Amygdala (tissue), 56 donors: Measurements from ENCODE around the gene KANSL1.
"Not testable (repeated sequence)": the region's sequence is repeated elsewhere in the genome, so short reads cannot be mapped to it uniquely, and the experiment has no call there.

Experiments
- DNase-seq, 56 donors: peaks; one replicate each; lab custom pipeline; 2025; lab: John Stamatoyannopoulos, UW

The KANSL1 gene, protein sequence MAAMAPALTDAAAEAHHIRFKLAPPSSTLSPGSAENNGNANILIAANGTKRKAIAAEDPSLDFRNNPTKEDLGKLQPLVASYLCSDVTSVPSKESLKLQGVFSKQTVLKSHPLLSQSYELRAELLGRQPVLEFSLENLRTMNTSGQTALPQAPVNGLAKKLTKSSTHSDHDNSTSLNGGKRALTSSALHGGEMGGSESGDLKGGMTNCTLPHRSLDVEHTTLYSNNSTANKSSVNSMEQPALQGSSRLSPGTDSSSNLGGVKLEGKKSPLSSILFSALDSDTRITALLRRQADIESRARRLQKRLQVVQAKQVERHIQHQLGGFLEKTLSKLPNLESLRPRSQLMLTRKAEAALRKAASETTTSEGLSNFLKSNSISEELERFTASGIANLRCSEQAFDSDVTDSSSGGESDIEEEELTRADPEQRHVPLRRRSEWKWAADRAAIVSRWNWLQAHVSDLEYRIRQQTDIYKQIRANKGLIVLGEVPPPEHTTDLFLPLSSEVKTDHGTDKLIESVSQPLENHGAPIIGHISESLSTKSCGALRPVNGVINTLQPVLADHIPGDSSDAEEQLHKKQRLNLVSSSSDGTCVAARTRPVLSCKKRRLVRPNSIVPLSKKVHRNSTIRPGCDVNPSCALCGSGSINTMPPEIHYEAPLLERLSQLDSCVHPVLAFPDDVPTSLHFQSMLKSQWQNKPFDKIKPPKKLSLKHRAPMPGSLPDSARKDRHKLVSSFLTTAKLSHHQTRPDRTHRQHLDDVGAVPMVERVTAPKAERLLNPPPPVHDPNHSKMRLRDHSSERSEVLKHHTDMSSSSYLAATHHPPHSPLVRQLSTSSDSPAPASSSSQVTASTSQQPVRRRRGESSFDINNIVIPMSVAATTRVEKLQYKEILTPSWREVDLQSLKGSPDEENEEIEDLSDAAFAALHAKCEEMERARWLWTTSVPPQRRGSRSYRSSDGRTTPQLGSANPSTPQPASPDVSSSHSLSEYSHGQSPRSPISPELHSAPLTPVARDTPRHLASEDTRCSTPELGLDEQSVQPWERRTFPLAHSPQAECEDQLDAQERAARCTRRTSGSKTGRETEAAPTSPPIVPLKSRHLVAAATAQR (N-terminal part only)

DNA sequence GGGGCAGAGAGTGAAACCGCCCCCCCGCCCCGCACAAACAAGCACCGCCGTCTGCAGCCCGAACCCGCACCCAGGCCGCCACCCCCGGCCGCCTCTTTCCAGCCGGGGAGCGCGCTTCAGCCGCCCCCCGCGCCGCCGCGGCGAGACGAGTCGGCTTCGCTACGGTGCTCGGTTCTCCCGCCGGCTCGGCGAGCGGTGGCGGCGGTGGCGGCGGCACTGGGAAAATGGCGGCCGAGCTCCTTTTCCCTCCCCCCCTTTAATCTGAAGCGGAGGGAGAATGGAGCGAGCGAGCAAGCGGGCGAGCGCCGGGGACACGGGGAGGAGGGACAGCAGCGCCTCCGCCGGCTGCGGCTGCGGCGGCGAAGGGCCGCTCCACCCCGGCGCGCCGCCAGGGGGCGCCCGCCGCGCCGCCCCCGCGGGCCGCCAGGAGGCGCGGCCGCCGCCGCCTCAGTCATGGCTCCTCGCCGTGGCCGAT lies at the start of gene KANSL1:
Gene KANSL1 (minus strand): TSS at position 279 of the 475 bp plus-strand sequence. CDS start 21,286 bp downstream, outside the sequence.
- peak; percentile 18 to 98 (median 84) for DNase-seq

DNA sequence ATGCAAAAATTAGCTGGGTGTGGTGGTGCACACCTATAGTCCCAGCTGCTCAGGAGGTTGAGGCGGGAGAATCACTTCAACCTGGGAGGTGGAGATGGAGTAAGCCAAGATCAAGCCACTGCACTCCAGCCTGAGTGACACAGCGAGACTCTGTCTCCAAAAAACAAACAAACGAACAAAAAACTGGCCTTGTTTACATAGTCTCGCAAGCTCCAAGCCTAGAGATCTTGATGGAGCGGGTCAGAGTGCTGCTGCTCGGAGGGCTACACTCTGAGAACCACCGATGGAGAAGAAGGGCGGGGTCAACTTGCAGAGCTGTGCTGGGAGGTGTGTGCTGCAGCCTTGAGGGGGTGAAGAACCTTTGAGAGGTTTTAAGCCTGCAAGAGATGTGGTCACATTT lies 38.1 kb upstream of the KANSL1 start:
- DNase-seq = not testable (repeated sequence)

DNA sequence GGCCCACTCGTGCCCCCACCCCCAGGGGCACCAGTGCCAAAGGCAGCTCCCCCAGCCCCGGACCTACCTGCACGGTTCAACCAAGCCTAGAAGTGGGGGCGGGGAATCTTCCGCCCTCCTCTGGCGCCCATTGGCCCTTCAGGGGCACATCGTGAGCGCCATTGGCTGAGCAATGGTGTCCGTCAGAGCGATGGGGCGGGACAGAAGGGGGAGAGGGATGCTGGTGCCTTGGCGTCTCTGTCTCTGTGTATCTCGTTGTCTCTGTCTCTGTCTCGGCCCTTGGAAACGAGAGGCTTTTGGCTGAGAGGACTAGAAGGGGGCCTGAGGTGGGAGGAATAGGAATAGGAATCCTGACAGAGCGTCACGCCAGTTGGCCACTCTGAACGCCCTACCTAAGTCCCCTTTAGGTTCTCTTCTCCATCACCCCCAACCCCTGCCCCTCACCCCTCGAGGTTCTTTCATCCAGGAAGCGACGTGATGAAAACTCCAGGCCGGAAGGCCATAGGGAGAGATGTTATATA lies 32.1 kb upstream of the KANSL1 start:
- peak in 55 of 56 donors; percentile 47 to 99 (median 94) for DNase-seq

DNA sequence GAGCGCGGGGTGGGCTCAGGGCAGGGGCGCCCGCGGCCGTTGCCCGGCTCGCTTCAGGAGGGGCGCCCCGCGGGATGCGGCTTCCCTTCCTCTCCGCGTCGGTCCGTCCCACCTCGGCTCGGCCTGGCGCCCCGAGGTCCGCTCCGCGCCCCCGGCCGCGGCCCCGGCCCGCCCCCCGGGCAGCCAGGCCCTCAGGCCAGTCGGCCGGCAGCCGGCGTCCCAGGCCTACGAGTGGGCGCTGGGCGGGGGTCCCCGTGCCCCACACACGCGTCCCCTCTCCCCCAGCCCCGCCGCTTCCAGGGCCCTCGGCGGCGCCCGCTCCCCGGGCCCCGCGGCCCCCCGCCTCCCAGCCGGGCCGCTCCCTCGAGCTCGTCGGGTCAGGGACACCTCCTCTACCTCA lies 31.6 kb upstream of the KANSL1 start:
- peak in 5 of 56 donors; percentile 28 to 77 (median 37) for DNase-seq

DNA sequence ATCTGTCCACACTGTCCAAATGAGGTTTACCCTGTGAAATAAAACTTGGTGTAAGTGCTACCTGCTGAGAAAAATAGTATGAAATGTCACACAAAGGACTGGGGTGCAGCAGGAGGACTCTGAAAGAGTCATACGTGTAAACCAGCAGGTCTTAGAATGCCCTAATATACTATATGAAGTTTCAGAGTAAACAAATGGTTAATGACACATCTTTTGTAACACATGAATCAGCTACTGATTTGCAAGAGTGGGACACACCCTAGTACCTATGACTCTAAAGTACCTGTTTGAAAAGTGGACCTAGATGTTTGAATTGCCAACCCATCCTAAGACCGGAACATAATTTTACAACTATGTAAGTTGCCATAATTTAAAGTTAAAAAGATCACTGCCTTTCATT lies 29.8 kb upstream of the KANSL1 start:
- DNase-seq = not testable (repeated sequence)

DNA sequence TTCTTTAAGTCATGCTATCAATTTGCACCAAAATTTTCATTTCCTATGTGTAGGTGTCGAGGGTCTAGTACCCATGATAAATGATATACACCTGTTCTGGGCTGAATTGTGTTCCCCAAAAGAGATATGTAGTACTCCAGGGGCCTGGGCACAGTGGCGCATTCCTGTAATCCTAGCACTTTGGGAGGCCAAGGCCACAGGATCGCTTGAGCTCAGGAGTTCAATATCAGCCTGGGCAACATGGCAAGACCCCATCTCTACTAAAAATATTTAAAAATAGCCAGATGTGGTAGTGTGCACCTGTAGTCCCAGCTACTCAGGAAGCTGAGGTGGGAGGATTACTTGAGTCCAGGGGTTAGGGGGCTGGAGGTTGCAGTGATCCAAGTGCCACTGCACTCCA lies 23.5 kb upstream of the KANSL1 start:
- DNase-seq = no peak

DNA sequence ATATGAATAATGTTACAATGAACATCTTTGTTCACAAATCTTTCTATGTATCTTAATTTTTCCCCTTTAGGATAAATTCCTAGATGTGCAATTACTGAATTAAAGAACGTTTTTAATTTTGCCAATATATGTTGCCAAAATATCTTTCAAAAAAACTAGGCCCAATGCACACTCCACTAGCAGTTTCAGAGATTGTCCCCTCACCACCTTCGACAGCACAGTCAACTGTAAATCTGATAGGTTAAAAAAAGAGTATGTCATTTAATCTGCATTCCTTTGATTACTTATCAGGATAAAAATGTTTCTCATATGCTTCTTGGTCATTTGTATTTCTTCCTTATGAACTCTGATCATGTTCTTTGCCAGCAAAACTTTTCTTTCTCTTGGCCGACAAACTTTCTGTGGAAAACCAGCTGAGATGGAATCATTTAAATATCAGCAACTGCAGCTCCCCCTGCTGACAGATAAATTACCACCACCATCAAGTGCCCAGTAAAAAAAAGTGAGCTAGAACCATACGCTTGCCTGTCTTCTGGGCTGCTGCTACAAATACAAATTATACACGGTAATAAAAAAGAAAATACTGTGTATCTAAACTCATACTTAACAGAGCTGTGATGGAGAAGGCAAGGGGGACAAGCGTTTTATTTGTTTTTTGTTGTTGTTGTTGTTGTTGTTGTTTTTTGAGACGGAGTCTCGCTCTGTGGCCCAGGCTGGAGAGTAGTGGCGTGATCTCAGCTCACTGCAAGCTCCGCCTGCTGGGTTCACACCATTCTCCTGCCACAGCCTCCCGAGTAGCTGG lies 19.6 kb upstream of the KANSL1 start:
- peak in 36 of 56 donors; percentile 2 to 92 (median 24) for DNase-seq

DNA sequence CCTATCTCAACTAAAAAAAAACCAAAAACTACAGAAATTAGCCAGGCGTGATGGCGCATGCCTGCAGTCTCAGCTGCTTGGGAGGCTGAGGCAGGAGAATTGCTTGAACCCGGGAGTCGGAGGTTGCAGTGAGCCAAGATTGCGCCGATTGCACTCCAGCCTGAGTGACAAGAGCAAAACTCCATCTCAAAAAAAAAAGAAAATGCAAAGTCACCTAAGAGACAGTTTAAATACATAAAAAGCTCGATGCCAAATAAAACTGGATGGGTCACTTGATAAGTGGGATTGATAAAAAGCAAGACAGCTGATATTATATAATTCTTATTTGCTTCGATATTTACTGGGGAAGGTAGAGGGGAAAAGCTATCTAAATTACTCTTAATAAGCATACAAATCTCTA lies 15.8 kb upstream of the KANSL1 start:
- no peak for DNase-seq

DNA sequence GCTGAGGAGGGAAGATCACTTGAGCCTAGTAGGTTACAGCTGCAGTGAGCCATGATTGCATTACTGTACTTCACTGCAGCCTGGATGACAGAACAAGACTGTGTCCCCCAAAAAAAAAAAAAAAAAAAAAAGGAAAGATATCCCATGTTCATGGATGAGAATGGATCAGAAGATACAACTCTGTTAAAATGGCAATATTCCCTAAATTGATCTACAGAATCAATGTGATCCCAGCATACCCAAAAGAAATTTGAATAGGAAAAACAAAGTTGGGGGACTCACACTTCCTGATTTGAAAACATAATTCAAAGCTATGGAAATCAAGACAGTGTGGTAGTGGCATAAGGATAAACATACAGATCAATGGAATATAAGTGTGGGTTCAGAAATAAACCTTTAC lies 12.7 kb upstream of the KANSL1 start:
- DNase-seq = no peak

DNA sequence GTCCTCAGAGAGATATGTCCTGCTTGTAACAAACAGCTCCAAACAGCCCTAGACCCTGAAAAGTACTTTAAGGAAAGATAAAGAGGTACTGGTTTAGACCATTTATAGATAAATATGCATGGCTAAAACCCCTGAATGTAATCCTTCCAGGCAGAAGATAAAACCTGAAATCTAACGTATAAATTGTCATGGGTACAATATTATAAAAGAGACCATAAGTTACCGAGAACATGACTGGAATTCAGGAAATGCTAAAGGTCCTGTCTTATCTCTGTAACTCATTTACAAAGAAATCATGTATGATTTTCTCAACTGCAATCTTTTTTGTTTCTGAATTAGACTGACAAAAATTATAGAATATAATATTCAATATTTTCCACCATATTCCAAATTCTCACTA lies 9.2 kb upstream of the KANSL1 start:
- DNase-seq = no peak

DNA sequence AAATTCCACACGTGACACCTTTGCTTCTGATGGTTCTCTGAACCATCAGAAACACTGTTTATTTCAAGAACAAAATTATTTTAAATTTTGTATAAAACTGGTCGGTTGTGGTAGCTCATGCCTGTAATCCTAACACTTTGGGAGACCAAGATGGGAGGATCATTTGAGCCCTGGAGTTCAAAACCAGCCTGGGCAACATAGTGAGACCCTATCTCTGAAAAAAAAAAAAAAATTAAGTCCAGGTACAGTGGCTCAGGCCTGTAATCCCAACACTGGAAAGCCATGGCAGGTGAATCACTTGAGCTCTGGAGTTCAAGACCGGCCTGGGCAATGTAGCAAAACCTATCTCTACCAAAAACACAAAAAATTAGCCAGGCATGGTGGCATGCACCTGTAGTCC lies 8.3 kb upstream of the KANSL1 start:
- no peak for DNase-seq

DNA sequence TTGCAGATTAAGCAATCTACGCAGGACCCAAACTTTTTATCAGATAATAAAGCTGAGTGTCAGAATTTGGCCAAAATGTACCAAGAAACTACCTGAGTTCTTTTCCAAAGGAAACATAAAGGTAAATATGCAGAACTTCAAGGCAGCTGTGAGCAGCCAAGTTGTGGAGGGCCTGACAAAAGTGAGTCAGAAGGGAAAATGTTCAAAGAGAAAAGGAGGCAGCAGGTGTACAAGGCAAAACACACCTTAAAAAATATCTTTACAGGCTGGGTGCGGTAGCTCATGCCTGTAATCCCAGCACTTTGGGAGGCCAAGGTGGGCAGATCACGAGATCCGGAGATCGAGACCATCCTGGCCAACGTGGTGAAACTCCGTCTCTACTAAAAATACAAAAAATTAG lies 7.0 kb upstream of the KANSL1 start:
- no peak for DNase-seq

DNA sequence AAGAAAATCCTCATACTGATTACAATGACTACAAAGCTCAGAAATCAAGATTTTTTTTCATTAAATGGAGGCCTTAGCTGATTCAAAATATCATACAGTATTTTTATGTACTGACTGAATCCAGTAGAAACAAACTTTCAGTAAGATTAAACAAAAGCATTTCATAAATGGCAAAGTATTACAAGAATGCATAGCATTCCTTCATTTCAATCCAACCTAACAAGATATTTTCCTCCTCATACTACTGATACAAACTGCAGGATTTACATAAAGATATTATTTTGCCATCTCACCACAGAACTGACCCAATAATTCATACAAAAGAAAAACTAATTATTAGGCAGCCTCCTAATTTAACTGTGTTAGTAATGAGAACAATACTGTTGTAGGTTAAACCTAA lies 6.2 kb upstream of the KANSL1 start:
- DNase-seq = no peak

DNA sequence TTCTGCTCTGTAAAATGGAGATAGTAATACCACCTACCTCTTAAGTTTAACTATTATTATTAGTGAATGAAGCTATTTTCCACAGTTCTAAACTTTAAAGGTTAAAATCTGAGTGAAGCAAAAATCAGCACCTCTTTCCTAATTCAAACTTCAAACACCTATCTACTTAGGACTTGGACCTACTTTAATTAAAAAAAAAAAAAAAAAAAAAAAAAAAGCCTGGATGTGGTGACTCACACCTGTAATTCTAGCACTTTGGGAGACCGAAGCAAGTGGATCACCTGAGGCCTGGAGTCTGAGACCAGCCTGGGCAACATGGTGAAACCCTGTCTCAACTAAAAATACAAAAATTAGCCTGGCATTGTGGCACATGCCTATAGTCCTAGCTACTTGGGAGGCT lies 5.0 kb upstream of the KANSL1 start:
- no peak for DNase-seq

DNA sequence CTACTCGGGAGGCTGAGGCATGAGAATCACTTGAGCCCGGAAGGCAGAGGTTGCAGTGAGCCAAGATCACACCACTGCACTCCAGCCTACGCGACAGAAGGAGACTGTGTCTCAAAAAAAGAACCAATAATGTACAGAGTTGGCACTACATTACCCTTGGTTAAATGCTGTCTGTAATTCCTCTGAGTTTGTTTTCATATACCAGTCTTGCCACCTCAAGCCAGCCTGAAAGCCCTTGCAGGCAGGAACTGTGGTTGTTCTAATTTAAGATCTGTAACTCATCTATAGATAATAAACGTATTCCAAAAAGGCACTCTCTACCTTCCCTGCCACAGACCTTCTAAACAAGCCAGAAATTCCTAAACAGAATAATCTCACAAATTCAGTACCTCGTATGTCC lies 4.3 kb upstream of the KANSL1 start:
- DNase-seq = no peak

DNA sequence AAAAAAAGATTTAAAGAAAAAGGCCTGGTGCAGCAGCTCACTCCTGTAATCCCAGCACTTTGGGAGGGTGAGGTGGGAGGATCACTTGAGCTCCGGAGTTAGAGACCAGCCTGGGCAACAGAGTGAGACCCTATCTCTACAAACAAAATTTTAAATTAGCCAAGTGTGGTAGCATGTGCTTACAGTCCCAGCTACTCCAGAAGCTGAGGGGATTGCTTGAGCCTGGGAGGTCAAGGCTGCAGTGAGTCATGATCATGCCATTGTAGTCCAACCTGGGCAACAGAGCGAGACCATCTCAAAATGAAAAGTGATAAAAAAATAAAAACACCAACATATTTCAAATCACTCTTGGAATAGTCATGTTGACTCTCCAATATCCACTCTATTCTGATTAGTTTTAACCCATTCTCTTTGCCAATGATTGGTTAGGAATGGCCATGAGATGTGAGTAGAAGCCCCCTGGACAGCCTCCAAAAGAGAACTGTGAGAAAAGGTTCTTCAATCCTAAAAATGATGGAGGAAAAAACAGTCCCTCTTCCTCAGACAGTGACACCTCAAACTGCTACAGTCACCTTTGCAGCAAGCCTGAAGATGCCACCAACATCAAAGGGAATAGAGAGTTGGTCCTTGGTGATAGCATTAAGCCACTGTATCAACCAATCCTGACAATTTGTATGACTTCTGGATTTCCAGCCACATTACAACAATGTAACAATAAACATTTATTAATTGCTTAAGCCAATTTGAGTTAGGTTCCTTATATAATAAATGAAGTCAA lies 2.9 kb upstream of the KANSL1 start:
- DNase-seq = no peak

DNA sequence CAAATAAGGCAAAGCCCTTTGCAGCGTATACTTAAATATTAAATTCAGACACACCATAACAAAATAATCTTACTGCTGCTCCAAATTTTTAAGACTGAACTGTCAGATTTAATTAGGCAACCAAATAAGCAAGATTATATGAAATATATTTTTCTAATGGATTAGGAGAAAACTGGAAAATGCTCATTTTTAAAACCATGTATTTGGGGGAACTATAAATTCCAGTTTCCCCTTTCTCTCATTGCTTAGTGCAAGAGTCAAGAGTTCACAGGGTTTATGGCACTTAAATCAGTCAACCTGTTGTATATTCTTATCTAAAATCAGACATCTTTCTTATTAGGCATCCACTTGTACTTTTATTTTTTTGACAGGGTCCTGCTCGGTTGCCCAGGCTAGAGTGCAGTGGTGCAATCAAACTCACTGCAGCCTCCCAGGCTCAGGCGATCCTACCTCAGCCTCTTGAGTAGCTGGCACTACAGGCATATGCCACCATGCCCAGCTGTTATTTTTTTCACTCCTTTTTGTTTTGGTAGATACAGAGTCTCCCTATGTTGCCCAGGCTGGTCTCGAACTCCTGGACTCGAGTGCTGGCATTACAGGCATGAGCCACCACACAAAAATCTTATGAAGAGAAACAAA lies 2.1 kb upstream of the KANSL1 start:
- DNase-seq = no peak

DNA sequence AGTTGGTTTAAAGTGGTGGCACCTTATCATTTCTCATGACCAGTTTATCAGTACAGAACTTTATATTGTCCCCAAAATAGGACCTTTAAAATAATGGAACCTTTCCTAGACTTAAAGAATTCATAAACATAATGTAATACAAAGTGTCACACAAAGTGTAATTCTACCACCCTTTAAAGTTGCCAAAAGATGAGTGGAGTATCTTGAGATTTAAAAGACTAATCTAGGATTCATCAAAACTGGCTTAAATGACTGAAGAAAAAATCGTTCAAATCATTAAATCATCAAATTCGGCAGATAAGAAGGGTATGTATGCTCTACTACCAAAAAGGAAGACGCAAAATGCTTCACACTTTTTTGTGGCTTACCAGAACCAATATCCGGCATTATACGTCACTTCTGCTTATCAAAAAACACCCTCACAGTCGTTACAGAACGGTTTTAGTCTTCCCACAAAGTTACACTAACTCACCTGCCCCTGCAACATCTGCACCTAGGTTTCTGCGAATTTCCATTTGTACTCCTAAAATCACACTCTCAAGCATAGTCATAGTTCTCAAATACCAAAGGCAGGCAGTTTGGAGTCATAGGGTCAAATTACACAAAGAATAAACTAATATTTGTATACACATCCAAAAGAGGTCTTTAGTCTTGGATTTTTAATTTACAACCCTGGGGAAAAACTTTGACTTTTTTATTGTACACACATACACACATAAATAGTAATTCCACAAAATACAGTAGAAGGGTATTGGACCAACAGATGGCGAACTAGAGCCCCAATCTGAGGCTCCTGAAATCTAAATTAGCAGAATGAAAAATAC lies 1.4 kb upstream of the KANSL1 start:
- DNase-seq = peak in 1 of 56 donors; percentile 30
